GM13977 (cell line): Measurements from ENCODE around the gene INTS2.
"Not testable (repeated sequence)": the region's sequence is repeated elsewhere in the genome, so short reads cannot be mapped to it uniquely, and the experiment has no call there.

ENCODE experiments used
- DNase-seq: peaks from one replicate; pipeline ENCODE4 v3.0.0; 2012; ENCODE audit warnings: low spot score
- in situ Hi-C: fragments of 300-500 bp; cut with MboI; formaldehyde crosslinking; loops from one replicate; pipeline ENCODE4 v1.12.0; 2022; ENCODE audit warnings: low sequenced_read_pairs, low pct_unique_long_range_greater_than_20kb, mixed read lengths, inconsistent platforms; ENCODE audit not compliant: unreplicated experiment
- TF ChIP-seq, protein P1 (sequence below): IDR thresholded peaks from 2 replicates; pipeline ENCODE4 v1.5.1; 2012; ENCODE audit warnings: mild to moderate bottlenecking, control low read depth; ENCODE audit not compliant: insufficient read depth; ENCODE audit errors: extremely low read depth, missing control alignments

INTS2 gene

DNA sequence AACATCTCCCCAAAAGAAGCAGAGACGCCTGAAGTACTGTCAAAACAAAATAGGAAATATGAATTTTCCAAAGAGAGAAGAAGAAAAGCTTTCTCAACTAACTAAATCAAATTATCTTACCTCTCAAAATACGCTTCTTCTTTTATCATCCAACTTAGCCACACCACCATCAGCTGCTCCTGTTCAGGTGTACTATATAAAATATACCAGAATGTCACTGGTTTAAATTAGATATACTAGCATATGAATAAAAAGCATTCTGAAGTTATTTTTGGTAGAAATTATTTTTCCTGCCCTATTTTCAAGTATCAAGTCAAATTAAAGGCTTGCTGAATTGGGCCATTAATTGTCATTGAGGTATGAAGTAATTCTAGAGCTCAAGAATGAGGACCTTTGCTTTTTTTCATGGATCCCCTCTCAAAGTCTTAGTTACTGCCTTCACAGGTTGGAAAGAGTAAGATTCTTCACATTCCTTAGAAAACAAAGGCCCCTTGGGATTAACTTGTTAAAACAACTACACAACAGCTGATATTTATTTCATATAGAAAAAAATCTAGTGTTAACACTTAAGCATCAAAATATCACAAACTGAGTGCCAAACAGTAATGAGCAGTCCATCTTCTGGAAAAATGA is 30.1 kb downstream of the INTS2 start:
- TF ChIP-seq, protein P1, sequence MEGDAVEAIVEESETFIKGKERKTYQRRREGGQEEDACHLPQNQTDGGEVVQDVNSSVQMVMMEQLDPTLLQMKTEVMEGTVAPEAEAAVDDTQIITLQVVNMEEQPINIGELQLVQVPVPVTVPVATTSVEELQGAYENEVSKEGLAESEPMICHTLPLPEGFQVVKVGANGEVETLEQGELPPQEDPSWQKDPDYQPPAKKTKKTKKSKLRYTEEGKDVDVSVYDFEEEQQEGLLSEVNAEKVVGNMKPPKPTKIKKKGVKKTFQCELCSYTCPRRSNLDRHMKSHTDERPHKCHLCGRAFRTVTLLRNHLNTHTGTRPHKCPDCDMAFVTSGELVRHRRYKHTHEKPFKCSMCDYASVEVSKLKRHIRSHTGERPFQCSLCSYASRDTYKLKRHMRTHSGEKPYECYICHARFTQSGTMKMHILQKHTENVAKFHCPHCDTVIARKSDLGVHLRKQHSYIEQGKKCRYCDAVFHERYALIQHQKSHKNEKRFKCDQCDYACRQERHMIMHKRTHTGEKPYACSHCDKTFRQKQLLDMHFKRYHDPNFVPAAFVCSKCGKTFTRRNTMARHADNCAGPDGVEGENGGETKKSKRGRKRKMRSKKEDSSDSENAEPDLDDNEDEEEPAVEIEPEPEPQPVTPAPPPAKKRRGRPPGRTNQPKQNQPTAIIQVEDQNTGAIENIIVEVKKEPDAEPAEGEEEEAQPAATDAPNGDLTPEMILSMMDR = no peak
- in situ Hi-C loops = no loop called here
- DNase-seq = no peak

DNA sequence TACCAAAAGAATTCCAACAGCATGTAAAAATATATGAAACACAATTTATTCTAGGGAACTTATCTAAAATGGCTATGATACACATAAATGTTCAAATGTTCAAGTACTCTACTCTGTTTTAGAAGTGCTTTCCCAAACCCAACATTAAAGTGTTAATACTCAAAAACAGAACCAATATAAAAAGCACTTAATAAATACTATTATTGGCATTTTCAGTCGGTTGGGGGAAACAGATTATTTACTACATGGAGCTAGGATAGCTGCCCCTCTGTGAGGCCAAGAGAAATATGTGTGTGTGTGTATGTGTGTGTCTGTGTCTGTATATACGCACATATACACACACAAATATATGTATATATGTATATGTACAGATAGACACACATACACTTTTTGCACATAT is 32.4 kb downstream of the INTS2 start:
- in situ Hi-C loops = no loop called here
- TF ChIP-seq, protein P1 = no peak
- DNase-seq = no peak

DNA sequence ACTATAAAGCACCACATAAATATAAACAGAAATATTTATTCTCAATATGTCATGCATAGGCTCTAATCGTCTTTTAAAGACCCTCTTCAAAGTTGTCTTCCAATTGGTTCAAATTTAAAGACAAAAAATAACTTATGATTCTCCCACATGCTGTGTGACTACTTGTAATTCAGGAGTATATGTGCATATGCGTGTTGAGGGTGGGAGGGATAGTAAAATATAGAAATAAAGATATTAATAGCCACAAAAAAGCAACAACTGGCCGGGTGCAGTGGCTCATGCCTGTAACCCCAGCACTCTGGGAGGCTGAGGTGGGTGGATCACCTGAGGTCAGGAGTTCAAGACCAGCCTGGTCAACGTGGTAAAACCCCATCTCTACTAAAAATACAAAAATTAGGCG is 33.5 kb downstream of the INTS2 start:
- in situ Hi-C loops, DNase-seq: not testable (repeated sequence)

DNA sequence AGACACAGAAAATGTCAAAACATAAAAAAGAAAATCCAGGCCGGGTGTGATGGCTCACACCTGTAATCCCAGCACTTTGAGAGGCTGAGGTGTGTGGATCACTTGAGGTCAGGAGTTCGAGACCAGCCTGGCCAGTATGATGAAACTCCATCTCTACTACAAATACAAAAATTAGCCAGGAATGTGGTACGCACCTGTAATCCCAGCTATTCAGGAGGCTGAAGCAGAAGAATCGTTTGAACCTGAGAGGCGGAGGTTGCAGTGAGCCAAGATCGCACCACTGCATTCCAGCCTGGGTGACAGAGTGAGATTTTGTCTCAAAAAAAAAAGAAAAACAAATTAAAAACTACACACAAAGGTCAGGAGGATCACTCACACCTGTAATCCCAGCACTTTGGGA is 40.0 kb downstream of the INTS2 start:
- DNase-seq, in situ Hi-C loops: not testable (repeated sequence)

DNA sequence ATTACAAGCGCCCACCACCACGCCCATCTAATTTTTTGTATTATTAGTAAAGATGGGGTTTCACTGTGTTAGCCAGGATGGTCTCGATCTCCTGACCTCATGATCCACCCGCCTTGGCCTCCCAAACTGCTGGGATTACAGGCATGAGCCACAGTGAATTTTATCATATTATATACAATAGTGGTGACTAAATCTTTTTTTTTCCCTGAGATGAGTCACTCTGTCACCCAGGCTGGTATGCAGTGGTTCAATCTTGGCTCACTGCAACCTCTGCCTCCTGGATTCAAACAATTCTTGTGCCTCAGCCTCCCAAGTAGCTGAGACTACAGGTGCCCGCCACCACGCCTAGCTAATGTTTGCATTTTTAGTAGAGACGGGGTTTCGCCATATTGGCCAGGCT is 41.9 kb downstream of the INTS2 start:
- in situ Hi-C loops, DNase-seq: not testable (repeated sequence)

DNA sequence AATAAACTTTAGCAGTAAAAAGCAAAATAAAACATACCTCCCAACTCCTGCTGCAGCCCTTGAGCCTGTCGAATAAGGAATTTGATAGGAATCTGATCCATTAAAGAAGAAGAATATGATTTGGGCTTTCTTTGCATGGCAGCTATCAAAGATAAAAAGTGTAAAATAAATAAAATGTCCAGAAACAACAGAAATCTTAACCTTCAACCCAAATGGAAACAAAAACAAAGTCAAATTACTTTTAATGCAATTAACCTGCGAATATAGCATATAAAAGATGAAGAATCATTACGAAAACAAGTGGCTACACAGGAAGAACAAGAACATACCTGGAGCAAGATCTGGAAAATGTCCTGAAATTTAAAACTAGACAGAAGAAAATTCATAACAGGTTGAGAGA is 42.9 kb downstream of the INTS2 start:
- in situ Hi-C loops = no loop called here
- DNase-seq = no peak
- TF ChIP-seq, protein P1 = no peak

DNA sequence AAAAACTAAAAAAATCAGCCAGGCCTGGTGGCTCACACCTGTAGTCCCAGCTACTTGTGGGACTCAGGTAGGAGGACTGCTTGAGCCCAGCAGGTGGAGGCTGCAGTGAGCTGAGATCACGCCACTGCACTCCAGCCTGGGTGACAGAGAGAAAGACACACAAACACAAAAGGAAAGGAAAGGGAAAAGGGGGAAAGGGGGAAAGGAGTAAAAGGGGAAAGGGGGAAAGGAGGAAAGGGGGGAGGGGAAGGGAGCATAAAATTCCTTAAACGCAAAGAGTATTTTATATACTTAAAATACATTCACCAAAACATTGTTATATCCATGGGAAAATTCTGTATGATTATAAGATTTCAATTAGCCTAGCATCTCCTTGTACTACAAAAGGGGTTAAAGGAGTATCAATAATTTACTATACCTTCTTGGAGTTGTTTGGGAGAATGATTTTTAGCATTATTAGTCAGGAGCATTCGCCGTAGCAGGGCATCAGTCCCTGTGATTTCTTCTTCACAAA is 47.1 kb downstream of the INTS2 start:
- no peak for DNase-seq
- TF ChIP-seq, protein P1 = no peak
- in situ Hi-C loops = no loop called here

DNA sequence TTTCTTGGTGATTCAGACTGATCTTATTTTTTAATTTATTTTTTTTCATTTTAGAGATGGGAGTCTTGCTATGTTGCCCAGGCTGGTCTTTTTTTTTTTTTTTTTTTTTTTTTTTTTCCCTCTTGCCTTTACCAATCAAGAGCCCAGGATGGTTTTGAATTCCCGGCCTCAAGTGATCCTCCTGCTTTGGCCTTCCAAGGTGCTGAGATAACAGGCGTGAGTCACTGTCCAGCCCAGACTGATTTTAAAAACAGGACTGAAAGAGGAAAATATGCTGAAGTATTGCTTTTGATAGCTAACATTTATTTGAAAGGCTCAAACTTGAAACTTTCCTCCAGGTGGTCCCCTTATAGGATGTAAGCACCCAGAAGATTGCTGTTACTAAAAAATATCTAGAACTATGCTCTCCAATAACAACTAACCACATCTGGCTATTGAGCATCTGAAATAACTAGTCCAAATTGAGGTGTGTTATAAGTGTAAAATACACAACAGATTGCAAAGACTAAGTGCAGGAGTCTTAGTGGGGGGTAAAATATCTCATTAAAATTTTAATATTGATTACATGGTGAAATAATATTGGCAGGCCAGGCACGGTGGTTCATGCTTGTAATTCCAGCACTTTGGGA is 48.7 kb downstream of the INTS2 start:
- DNase-seq = no peak
- TF ChIP-seq, protein P1 = no peak
- in situ Hi-C loops = no loop called here
